IMR-90 (cell line): Measurements from ENCODE around the gene KRTAP10-3. TPM values are rescaled to one million over a fixed set of nuclear protein-coding genes. Genes with fewer than 3 reads are reported as not detected.

ENCODE experiments used
- ATAC-seq: fragments of 200-7000 bp; cut with Tn5 transposase; 2 replicates; pipeline ENCODE4 v1.9.1; 2020; ENCODE audit warnings: low read depth, mild to moderate bottlenecking, moderate library complexity
- BruUV-seq: library from RNA; stranded (reverse); fragments of 400-500 nt; replicated peaks from 2 replicates; lab custom pipeline; 2021; lab: Mats Ljungman, UMichigan
- CTCF ChIA-PET: fragments of 300-600 bp; formaldehyde crosslinking; extraction: SDS; loops from one replicate; lab custom pipeline; 2021; ENCODE audit warnings: antibody characterized with exemption; lab: Yijun Ruan, JAX
- POLR2A ChIA-PET: fragments of 300-600 bp; sonication (Branson Sonifier 250); formaldehyde crosslinking; loops from one replicate; lab custom pipeline; 2022; ENCODE audit warnings: antibody characterized with exemption; ENCODE audit not compliant: unreplicated experiment; lab: Charles Lee
- DNase-seq: peaks from one replicate; pipeline ENCODE4 v3.0.0; 2013
- H2AFZ ChIP-seq: replicated peaks from 2 replicates; pipeline ENCODE3; 2013; ENCODE audit warnings: low read length, mild to moderate bottlenecking; ENCODE audit not compliant: poor library complexity
- H2AK5ac ChIP-seq: 2 replicates; pipeline ENCODE4 v1.6.1; 2013; ENCODE audit warnings: low read depth, low read length, inconsistent platforms
- H2AK9ac ChIP-seq: replicated peaks from 2 replicates; pipeline ENCODE3; 2013; ENCODE audit warnings: mild to moderate bottlenecking, low read depth, low read length, moderate library complexity; ENCODE audit not compliant: poor library complexity
- H2BK120ac ChIP-seq: 2 replicates; pipeline ENCODE4 v1.6.1; 2013; ENCODE audit warnings: low read depth, low read length, inconsistent platforms
- H2BK15ac ChIP-seq: 3 replicates; pipeline ENCODE4 v1.6.1; 2013; ENCODE audit warnings: low read depth, low read length, inconsistent platforms
- H2BK20ac ChIP-seq: 2 replicates; pipeline ENCODE4 v1.6.1; 2013; ENCODE audit warnings: low read depth, mild to moderate bottlenecking, inconsistent platforms, low read length, moderate library complexity
- H2BK5ac ChIP-seq: 2 replicates; pipeline ENCODE4 v1.6.1; 2013; ENCODE audit warnings: mild to moderate bottlenecking, low read depth, low read length, inconsistent platforms; ENCODE audit not compliant: poor library complexity, severe bottlenecking
- H3K14ac ChIP-seq: replicated peaks from 2 replicates; pipeline ENCODE4 v1.6.1; 2013; ENCODE audit warnings: low read depth, low read length, inconsistent platforms
- H3K18ac ChIP-seq: 2 replicates; pipeline ENCODE4 v1.6.1; 2013; ENCODE audit warnings: low read depth, low read length, control low read depth
- H3K23ac ChIP-seq: 2 replicates; pipeline ENCODE4 v1.6.1; 2013; ENCODE audit warnings: low read depth, low read length, inconsistent platforms
- H3K27ac ChIP-seq: 2 replicates; pipeline ENCODE4 v1.5.1; 2013; ENCODE audit warnings: mild to moderate bottlenecking, control low read depth, low read length; ENCODE audit not compliant: insufficient read depth
- H3K27me3 ChIP-seq: 2 replicates; pipeline ENCODE4 v1.6.1; 2013; ENCODE audit warnings: low read length; ENCODE audit not compliant: control insufficient read depth, insufficient read depth
- H3K36me3 ChIP-seq: 2 replicates; pipeline ENCODE4 v1.6.1; 2013; ENCODE audit warnings: low read length, mixed read lengths; ENCODE audit not compliant: control insufficient read depth, insufficient read depth
- H3K4ac ChIP-seq: 2 replicates; pipeline ENCODE4 v1.6.1; 2013; ENCODE audit warnings: low read depth, low read length, inconsistent platforms
- H3K4me1 ChIP-seq: 2 replicates; pipeline ENCODE4 v1.6.1; 2013; ENCODE audit warnings: low read length, mixed read lengths; ENCODE audit not compliant: control insufficient read depth, insufficient read depth
- H3K4me2 ChIP-seq: 2 replicates; pipeline ENCODE4 v1.6.1; 2013; ENCODE audit warnings: low read depth, mild to moderate bottlenecking, control low read depth, low read length, moderate library complexity
- H3K4me3 ChIP-seq: 2 replicates; pipeline ENCODE4 v1.5.1; 2013; ENCODE audit warnings: low read depth, mild to moderate bottlenecking, control low read depth, low read length, moderate library complexity; ENCODE audit not compliant: insufficient read depth
- H3K56ac ChIP-seq: 2 replicates; pipeline ENCODE4 v1.6.1; 2013; ENCODE audit warnings: low read length, inconsistent platforms; ENCODE audit not compliant: insufficient read depth; ENCODE audit errors: extremely low read depth
- H3K79me1 ChIP-seq, 2 experiments: 2 replicates each; pipeline ENCODE4 v1.6.1; 2013; ENCODE audit warnings: low read length in 2 of 2, inconsistent platforms in 1 of 2, low read depth in 1 of 2
- H3K9ac ChIP-seq: 2 replicates; pipeline ENCODE4 v1.6.1; 2013; ENCODE audit warnings: low read depth, low read length, control low read depth
- H3K9me1 ChIP-seq: 2 replicates; pipeline ENCODE4 v1.6.1; 2013; ENCODE audit warnings: low read length, inconsistent platforms; ENCODE audit not compliant: insufficient read depth
- H3K9me3 ChIP-seq: 2 replicates; pipeline ENCODE4 v1.6.1; 2013; ENCODE audit warnings: low read length; ENCODE audit not compliant: control insufficient read depth, insufficient read depth
- H4K20me1 ChIP-seq: 2 replicates; pipeline ENCODE4 v1.6.1; 2013; ENCODE audit warnings: low read length, inconsistent platforms; ENCODE audit not compliant: insufficient read depth
- H4K5ac ChIP-seq: 2 replicates; pipeline ENCODE4 v1.6.1; 2013; ENCODE audit warnings: mild to moderate bottlenecking, low read depth, low read length, control low read depth
- H4K8ac ChIP-seq, 2 experiments: 2 replicates each; pipeline ENCODE4 v1.6.1; 2013; ENCODE audit warnings: low read depth in 2 of 2, low read length in 2 of 2, control low read depth in 1 of 2, inconsistent platforms in 1 of 2
- H4K91ac ChIP-seq: 2 replicates; pipeline ENCODE4 v1.6.1; 2013; ENCODE audit warnings: low read depth, low read length, inconsistent platforms; ENCODE audit not compliant: insufficient read depth
- BHLHE40 ChIP-seq: fragments of 150-350 bp; IDR thresholded peaks from 2 replicates; pipeline ENCODE4 v1.6.1; 2016; ENCODE audit warnings: mild to moderate bottlenecking, low read depth, low read length
- CEBPB ChIP-seq: IDR thresholded peaks from 2 replicates; pipeline ENCODE4 v1.6.1; 2012; ENCODE audit warnings: low read depth, low read length, improper control_type of control experiment
- CHD1 ChIP-seq: IDR thresholded peaks from 2 replicates; pipeline ENCODE4 v1.6.1; 2012; ENCODE audit warnings: low read depth, low read length, improper control_type of control experiment
- MXI1 ChIP-seq: IDR thresholded peaks from 2 replicates; pipeline ENCODE4 v1.6.1; 2012; ENCODE audit warnings: low read depth, mild to moderate bottlenecking, low read length, moderate library complexity, borderline replicate concordance
- POLR2A ChIP-seq: IDR thresholded peaks from 2 replicates; pipeline ENCODE4 v1.6.1; 2012; ENCODE audit warnings: mild to moderate bottlenecking, low read depth, low read length
- RAD21 ChIP-seq: IDR thresholded peaks from 2 replicates; pipeline ENCODE4 v1.6.1; 2012; ENCODE audit warnings: low read length, improper control_type of control experiment
- RCOR1 ChIP-seq: IDR thresholded peaks from 2 replicates; pipeline ENCODE4 v1.6.1; 2012; ENCODE audit warnings: mild to moderate bottlenecking, low read length, improper control_type of control experiment; ENCODE audit not compliant: insufficient replicate concordance
- SMC3 ChIP-seq: fragments of 150-350 bp; IDR thresholded peaks from 2 replicates; pipeline ENCODE4 v1.6.1; 2016; ENCODE audit warnings: low read depth, mild to moderate bottlenecking, antibody characterized with exemption, low read length, moderate library complexity
- WGBS, 2 experiments: methylation state at CpG; one replicate each; pipeline versions ENCODE4 v1.1.5 to v1.1.7; 2013; ENCODE audit warnings: missing lambda C conversion rate in 2 of 2; ENCODE audit not compliant: insufficient read length in 1 of 2; ENCODE audit errors: extremely low coverage in 2 of 2; 5-methylcytosine and 5-hydroxymethylcytosine counted together
- dilution Hi-C: fragments of 300-500 bp; cut with HindIII; formaldehyde crosslinking; loops from one replicate; pipeline ENCODE4 v1.14.3; 2018; ENCODE audit warnings: low sequenced_read_pairs; ENCODE audit not compliant: unreplicated experiment
- in situ Hi-C: fragments of 300-500 bp; cut with MboI; formaldehyde crosslinking; loops from 3 replicates; pipeline ENCODE4 v1.14.3; 2019; ENCODE audit warnings: low sequenced_read_pairs, inconsistent platforms, mixed read lengths
- intact Hi-C: fragments of 100-400 bp; cut with micrococcal nuclease; formaldehyde crosslinking; loops from 2 replicates; pipeline ENCODE4 v1.10.0; 2022
- polyA plus RNA-seq, 3 experiments: library from polyadenylated mRNA; depleted of rRNA; stranded (reverse); fragments of >200 nt; gene quantifications; 2 replicates each; pipeline ENCODE4 v1.2.3, GENCODE V29; 2012; ENCODE audit warnings: low replicate concordance in 1 of 3
- total RNA-seq: library from RNA; depleted of rRNA; stranded (reverse); fragments of >200 nt; gene quantifications from 2 replicates; pipeline ENCODE4 v1.2.3, GENCODE V29; 2012
- TF ChIP-seq, protein P1 (sequence below): fragments of 150-350 bp; IDR thresholded peaks from 2 replicates; pipeline ENCODE4 v1.6.1; 2016; ENCODE audit warnings: low read depth, mild to moderate bottlenecking, low read length, moderate library complexity, borderline replicate concordance
- TF ChIP-seq, protein P2 (sequence below): conservative IDR thresholded peaks from 2 replicates; pipeline ENCODE4 v1.5.1; 2012; ENCODE audit warnings: mild to moderate bottlenecking, low read depth, low read length, improper control_type of control experiment
- TF ChIP-seq, protein P3 (sequence below): fragments of 150-350 bp; IDR thresholded peaks from 2 replicates; pipeline ENCODE4 v1.6.1; 2017; ENCODE audit warnings: mild to moderate bottlenecking, antibody characterized with exemption, low read length, low read depth

Gene KRTAP10-3
- total and polyA plus RNA-seq, 2 of the 4 experiments (the other 2 are of a cell fraction), result not detected

DNA sequence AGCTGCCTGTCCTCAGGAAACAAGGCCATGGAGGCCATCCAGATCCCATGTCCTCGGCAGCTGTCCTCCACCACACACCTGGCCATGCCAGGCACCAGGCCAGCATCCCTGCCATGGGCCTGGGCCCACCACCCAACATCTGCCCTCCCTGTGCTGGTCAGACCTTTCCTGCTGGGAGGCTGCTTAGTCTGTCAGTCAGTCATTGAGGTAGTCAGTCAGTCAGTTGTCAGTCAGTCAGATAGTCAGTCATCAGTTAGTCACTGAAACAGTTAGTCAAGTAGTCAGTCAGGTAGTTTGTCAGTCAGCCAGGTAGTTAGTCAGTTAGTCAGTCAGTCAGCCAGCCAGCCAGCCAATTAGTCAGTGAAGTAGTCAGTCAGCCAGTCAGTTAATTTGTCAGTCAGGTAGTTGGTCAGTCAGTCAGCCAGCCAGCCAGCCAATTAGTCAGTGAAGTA is 35.8 kb downstream of the KRTAP10-3 start (continued):
- TF ChIP-seq MXI1 (no peak), RCOR1 (no peak), RAD21 (no peak), CHD1 (no peak)

DNA sequence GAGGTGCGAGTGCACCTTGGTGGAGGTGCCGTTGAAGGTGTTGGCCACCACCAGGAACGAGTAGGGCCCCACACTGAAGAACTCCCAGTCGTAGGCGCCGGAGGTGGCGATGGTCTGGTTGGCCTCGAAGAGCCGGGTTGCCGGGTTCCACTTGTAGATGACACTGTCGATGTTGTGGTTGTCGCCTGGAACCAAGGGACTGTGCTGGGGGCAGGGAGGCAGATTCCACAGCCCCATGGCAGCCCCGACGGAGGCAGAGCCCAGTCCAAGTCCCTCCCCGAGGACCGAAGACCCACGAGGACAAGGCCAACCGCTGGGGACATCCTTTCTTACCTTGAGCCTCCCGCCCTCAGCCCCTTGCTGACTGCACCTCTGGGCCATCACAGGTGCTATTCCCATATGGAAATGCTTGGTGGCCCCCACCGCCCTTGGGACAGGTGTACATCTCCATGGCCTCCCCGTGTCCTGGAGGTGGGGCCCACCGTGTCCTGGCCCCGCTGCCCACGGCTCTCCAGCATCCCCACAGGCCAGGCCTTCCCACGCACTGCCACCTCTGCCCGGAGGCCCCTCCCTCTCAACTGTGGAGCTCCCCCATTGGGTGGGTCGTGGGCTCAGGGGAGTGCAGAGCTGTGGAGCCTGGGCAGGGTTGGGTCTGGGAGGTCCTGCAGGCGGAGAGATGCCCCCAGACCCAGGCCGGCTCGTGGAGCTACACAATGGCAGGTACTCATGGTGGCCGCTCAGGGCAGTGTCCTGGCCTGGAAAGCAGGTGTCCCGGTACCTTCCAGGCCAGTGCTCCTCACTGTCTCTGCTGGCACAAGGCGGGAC is 36.5 kb downstream of the KRTAP10-3 start:
- no peak overlapping the region for H4K8ac ChIP-seq
- H2BK5ac ChIP-seq, result no peak overlapping the region
- no peak overlapping the region for H3K56ac ChIP-seq
- dilution Hi-C loops (no loop called here), in situ Hi-C loops (loop anchor here (25.0 kb wide), 1 partner anchor 415 kb away; the partner anchor contains the start of gene SLX9), intact Hi-C loops (no loop called here)
- no peak overlapping the region for H2BK120ac ChIP-seq
- POLR2A ChIA-PET, result no interaction called here
- no peaks in the 10 kb centered on the region for H4K20me1 ChIP-seq
- no peaks in the 10 kb centered on the region for H3K9me1 ChIP-seq
- no peaks in the 10 kb centered on the region for H3K4me1 ChIP-seq
- no peak overlapping the region for H3K4me3 ChIP-seq
- CTCF ChIA-PET, result no interaction called here
- no peak overlapping the region for H3K14ac ChIP-seq
- no peaks in the 10 kb centered on the region for H3K79me1 ChIP-seq
- H3K27ac ChIP-seq, result no peak overlapping the region
- no TSS peak for BruUV-seq
- H3K4me2 ChIP-seq, result no peak overlapping the region
- no peak overlapping the region for H2AK5ac ChIP-seq
- no peak overlapping the region for H3K23ac ChIP-seq
- WGBS, 2 experiments, result 81% methylated on average over 19 of the region's 33 CpGs; no CpG with 5 or more reads in 1 of the 2 experiments
- DNase-seq, result no peak
- no peak overlapping the region for H4K91ac ChIP-seq
- H2AFZ ChIP-seq, result no peak overlapping the region
- H2BK15ac ChIP-seq, result no peak overlapping the region
- H2BK20ac ChIP-seq, result no peak overlapping the region
- H4K5ac ChIP-seq, result no peak overlapping the region
- H3K9ac ChIP-seq, result no peak overlapping the region
- H3K18ac ChIP-seq, result no peak overlapping the region
- ATAC-seq, result no peak
- no peaks in the 10 kb centered on the region for H3K36me3 ChIP-seq
- H2AK9ac ChIP-seq, result no peak overlapping the region
- no peak overlapping the region for H3K4ac ChIP-seq
- H3K9me3 ChIP-seq, result peaks cover 14% of the 10 kb centered on the region
- H3K27me3 ChIP-seq, result no peaks in the 10 kb centered on the region
- TF ChIP-seq MXI1 (no peak), CEBPB (no peak), CHD1 (no peak), POLR2A (no peak), BHLHE40 (no peak), RCOR1 (no peak), SMC3 (no peak)
- TF ChIP-seq, protein P1, sequence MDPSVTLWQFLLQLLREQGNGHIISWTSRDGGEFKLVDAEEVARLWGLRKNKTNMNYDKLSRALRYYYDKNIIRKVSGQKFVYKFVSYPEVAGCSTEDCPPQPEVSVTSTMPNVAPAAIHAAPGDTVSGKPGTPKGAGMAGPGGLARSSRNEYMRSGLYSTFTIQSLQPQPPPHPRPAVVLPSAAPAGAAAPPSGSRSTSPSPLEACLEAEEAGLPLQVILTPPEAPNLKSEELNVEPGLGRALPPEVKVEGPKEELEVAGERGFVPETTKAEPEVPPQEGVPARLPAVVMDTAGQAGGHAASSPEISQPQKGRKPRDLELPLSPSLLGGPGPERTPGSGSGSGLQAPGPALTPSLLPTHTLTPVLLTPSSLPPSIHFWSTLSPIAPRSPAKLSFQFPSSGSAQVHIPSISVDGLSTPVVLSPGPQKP, result no peak
- TF ChIP-seq, protein P2, sequence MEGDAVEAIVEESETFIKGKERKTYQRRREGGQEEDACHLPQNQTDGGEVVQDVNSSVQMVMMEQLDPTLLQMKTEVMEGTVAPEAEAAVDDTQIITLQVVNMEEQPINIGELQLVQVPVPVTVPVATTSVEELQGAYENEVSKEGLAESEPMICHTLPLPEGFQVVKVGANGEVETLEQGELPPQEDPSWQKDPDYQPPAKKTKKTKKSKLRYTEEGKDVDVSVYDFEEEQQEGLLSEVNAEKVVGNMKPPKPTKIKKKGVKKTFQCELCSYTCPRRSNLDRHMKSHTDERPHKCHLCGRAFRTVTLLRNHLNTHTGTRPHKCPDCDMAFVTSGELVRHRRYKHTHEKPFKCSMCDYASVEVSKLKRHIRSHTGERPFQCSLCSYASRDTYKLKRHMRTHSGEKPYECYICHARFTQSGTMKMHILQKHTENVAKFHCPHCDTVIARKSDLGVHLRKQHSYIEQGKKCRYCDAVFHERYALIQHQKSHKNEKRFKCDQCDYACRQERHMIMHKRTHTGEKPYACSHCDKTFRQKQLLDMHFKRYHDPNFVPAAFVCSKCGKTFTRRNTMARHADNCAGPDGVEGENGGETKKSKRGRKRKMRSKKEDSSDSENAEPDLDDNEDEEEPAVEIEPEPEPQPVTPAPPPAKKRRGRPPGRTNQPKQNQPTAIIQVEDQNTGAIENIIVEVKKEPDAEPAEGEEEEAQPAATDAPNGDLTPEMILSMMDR, result no peak
- TF ChIP-seq, protein P3, sequence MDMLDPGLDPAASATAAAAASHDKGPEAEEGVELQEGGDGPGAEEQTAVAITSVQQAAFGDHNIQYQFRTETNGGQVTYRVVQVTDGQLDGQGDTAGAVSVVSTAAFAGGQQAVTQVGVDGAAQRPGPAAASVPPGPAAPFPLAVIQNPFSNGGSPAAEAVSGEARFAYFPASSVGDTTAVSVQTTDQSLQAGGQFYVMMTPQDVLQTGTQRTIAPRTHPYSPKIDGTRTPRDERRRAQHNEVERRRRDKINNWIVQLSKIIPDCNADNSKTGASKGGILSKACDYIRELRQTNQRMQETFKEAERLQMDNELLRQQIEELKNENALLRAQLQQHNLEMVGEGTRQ, result no peak
